Astrocyte of the hippocampus (primary cell): ENCODE results near the gene NOC4L.
"Not testable (repeated sequence)": the region's sequence is repeated elsewhere in the genome, so short reads cannot be mapped to it uniquely, and the experiment has no call there.

Experiments
- DNase-seq: peaks from one replicate; pipeline ENCODE4 v3.0.0; 2011; ENCODE audit warnings: low read depth, low spot score

The NOC4L gene

GRCh38 chr12:132180648-132181546, 36.6 kb downstream of the NOC4L start:
- DNase-seq, result no peak

DNA sequence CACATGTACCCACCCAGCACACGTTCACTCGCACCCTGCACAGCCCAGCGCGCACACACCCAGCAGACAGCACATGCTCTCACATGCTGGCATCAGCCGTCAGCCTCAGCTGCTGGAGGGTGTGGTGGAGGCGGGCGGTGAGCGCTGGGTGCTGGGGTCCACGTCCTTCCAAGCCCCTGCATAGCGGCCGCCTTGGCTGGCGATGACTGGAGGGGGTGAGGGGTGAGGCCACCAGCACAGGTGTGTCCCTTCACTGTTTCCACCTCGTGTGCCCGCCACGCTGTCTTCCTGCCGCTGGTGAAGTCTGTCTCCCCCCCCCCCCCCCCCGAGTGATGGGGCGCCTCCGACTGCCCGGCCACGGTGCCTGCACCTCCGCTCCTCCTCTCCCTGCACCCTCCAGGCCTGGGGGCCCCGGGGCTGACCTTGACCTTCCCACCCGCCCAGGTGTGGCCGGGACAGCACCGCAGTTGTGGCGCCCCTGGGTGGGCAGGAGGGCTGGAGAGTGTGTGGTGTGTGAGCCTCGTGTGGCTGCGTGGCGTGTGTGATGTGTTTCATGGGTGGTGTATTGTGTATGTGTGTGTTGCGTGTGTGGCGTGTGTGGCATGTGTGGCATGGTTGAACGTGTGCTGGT, 37.4 kb downstream of the NOC4L start:
- DNase-seq, result no peak

DNA sequence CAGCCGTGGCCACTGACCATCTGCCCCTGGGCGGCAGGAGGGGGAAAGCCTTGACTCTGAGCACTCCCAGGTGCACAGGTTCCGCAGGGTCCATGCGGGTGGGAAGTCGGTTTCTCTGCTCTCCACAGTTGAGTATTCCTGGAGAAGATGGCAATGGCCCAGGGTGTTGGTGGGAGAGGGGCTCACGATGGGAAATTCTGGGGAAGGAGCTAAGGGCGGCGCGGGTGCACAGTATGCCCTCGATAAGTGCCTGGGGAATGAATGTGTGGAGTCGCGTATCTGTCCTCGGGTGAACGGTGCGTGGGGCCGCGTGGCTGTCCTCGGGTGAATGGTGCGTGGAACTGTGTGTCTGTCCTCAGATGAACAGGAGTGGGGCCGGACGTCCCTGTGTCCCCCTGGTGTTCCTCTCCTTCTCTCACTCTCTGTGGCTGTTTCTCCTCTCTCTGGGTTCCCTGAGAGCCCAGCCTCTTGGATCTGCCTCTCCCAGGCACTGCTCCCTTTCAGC, 38.0 kb downstream of the NOC4L start:
- no peak for DNase-seq

DNA sequence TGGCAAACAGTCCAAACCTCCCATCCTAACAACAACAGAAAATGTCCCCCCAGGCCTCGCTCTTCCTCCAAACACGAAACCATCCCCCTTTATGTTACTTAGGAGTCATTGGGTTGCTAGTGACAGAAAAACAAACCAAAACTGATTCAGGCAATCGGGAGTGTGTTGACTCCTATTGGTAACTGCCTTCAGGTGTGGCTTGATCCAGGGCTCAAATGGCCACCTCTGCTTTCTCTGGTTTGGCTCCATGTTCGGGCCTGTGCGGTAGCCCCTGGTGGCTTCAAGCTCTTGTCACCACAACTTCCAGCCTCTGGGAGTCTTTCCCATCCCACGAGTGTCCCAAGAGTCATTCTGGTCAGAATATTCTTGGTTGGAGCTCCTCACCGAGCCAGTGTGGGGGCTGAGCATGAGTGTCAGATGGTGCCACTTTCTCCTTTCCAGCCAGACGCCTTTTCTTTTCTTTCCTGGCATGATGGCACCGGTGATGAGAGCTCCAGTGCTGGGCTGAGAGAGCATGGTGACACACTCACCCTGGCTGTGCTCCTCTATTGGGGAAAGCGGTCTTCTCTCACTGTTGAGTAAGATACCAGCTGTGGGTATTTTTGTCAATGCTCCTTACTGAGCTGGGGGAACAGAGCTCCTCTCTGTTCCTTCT, 38.6 kb downstream of the NOC4L start:
- DNase-seq, result no peak

DNA sequence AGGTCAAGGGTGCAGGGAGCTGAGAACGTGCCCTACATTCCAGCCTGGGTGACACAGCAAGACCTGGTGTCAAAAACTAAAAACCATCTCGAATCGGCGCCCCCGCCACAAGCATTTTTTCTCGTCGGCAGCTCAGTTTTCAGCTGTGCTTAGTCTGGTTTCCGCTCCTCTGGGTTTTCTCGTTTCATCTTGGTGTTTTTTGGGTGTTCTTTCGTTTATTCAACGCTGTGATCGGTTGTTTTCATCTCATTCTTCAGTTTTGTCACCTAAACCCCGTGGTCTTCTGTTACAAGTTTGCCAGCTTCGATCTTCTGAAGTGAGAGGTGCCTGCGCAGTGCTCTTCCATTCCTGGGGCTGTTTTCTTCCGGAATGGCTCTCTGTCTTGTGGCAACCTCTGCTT, 41.4 kb downstream of the NOC4L start:
- DNase-seq, result no peak

GRCh38 chr12:132186208-132186856, 42.1 kb downstream of the NOC4L start:
- no peak for DNase-seq

- DNase-seq, result no peak
These were observed 42.8 kb downstream of the NOC4L start for GRCh38 chr12:132186857-132187620.

DNA sequence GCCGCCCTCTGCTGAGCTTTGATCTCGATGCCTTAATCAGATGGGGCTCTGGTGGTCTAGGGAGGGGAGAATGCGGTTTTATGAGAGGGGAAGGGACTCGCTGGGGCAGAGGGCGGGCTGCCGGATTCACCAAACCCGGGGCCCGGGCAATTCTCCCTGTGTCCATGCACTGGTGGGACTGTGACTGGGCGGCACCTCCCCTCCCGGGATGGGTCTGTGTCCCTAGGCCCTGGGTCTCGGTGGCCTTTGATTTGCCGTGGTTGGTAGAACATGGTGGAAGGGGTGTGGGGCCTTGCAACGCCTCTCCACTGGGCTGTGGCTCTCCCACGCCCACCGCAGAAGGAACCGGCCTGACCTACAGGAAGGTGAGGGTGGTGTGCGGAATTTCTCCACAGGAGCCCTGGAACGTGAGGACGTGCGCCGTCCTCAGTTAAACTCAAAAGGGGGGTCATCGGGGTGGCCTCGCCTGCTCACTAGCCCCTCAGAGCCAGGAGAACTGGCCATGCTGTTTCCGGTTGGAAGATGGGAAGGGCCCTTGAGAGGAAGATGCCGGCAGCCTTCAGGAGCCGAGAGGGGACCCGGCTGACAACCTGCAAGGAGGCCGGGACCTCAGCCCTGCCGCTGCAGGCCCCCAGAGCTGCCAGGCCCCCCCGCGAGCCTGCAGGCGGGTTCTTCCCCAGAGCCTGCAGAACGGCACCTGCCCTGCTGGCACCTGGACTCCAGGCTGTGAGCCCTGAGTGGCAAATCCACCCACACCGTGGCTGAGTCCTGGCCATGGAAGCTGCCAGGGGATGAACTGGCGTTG, 43.6 kb downstream of the NOC4L start:
- DNase-seq, result no peak

DNA sequence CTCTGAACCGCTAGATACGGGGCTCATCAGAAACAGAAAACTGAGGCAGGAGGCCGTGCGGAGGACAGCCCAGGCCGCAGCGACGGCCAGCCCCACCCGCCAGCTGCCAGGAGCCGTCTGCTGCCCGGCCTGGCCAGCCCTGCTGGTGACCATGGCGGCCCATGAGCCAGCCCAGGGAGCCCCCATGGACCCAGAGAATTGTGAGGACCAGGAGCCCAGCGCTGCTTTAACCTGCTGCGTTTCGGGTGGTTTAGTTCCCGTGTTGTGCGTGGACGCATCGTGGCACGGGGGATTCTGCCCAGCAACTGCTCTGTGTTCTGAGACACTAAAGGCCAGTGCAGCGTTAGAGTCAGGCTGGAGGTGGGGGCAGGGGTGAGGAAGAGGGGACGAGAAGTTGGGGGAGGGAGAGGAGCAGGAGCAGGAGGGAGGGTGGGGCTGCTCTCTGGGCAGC, 44.2 kb downstream of the NOC4L start:
- DNase-seq, result no peak

DNA sequence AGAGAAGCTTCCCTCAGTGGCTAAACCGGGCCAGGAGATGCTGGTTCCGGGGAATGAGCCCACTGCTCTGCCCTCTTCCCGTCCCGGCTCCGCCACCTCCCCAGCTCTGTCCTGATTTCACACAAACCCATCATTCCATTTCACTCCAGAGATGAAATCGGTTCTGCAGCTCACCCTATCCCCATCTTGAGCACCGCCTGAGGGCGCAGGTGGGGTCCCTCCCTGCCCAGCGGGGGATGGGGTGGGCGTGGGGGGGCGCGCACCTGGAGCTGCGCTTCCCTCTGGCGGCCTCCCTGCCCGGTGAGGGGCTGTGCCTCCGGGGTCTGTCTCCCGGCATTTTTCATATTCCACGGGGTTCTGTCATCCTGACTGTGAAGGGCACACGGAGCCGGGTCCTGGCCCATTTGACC, 44.7 kb downstream of the NOC4L start:
- DNase-seq, result no peak

DNA sequence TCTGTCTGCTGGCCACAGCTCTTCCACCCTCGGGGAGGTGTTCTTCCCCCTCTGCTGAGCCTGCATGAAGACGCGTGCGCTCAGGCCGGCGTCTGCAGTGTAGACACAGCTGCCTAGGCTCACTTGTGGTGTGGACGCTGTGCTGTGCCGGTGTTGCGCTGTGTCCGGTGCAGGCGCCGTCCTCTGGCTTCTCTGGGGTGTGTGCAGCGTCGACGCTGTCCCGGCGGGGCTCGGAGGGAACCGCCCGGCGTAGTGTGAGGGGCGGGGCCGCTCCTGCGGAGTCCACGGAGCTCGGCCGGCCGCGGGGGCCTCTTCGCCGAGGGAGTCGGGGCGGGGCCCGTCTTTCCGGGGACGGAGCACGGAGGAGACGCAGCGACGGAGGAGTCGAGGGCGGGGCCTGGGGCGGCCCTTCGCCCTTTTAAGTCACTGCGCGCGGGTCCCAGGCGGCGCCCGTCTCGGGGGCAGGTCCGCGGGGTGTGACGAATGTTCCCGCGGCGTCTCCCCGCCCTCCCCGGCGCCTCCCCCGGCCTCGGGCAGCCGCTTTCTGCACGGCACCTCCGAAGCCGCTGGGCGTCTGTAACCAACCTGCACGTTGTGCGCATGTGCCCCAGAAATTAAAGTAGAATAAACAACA, 45.2 kb downstream of the NOC4L start:
- DNase-seq, result peak; percentile 90

- no peak for DNase-seq
These were observed 45.9 kb downstream of the NOC4L start for GRCh38 chr12:132190012-132190755.

- DNase-seq, result no peak
These were observed 46.7 kb downstream of the NOC4L start for GRCh38 chr12:132190834-132191500.

DNA sequence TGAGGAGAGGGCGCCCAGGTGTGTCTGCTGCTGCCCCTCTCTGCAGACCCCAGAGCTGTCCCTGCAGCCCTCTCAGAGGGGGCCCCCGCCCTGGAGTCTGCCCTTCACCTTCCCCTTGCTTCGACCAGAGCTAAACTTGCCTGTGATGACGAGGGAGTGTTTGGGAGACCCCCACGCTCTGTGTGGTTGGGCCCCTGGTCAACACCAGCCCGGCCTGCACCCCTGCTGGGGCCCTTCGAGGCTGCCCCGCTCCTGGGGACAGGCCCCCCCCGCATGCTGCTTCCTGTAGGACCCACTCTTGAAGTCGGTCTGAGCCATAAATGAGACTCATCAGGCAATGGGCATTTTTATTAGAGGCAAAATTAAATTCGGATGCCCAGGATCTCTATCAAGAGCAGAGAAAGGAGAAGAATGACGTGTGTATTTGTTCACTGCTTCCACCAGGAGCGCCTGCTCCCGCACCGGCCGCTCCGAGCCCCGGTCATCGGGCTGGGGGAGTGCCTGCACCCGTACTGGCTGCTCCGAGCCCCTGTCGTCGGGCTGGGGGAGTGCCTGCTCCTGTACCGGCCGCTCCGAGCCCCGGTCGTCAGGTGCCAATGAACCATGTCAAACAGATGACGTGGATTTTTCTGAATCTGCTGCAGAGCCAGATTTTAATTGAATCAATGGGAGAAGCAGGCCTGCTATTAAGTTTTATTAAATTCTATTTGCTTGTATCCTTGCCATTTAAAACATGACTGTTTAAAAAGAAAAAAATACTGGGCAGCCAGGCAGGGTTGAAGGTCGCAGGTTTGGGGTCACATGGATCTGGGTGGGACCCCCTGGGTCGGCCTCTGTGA, 47.7 kb downstream of the NOC4L start:
- no peak for DNase-seq

- no peak for DNase-seq
These were observed 49.8 kb downstream of the NOC4L start for GRCh38 chr12:132194056-132194455.

GRCh38 chr12:132194556-132194955, 50.3 kb downstream of the NOC4L start:
- no peak for DNase-seq

GRCh38 chr12:132195242-132195641, 51.0 kb downstream of the NOC4L start:
- DNase-seq, result not testable (repeated sequence)
